Large intestine (tissue), 3 donors: ENCODE results near the gene PYGB. TPM values are rescaled to one million over a fixed set of nuclear protein-coding genes. Genes with fewer than 3 reads are reported as not detected.

Experiments
- DNase-seq, 2 donors: peaks; one replicate each; pipeline versions ENCODE4 v3.0.0 to v3.0.0-alpha.2; 2013
- H3K27ac ChIP-seq: one replicate; pipeline ENCODE4 v1.5.1; 2013; ENCODE audit warnings: low read length
- H3K27me3 ChIP-seq: 2 replicates; pipeline ENCODE4 v1.6.1; 2013; ENCODE audit warnings: low read length; ENCODE audit not compliant: control insufficient read depth, insufficient read depth
- H3K36me3 ChIP-seq: 2 replicates; pipeline ENCODE4 v1.6.1; 2013; ENCODE audit warnings: low read length; ENCODE audit not compliant: control insufficient read depth, insufficient read depth
- H3K4me1 ChIP-seq: one replicate; pipeline ENCODE4 v1.6.1; 2013; ENCODE audit warnings: low read length; ENCODE audit not compliant: control insufficient read depth, insufficient read depth
- H3K4me3 ChIP-seq: one replicate; pipeline ENCODE4 v1.5.1; 2013; ENCODE audit warnings: low read length
- H3K9me3 ChIP-seq: one replicate; pipeline ENCODE4 v1.6.1; 2013; ENCODE audit warnings: mild to moderate bottlenecking, low read depth, low read length, moderate library complexity; ENCODE audit not compliant: control insufficient read depth
- WGBS: methylation state at CpG from one replicate; pipeline ENCODE4 v1.1.5; 2013; ENCODE audit warnings: low lambda C conversion rate; ENCODE audit not compliant: insufficient coverage; 5-methylcytosine and 5-hydroxymethylcytosine counted together
- polyA plus RNA-seq: library from polyadenylated mRNA; unstranded; fragments of 120-200 nt; gene quantifications from one replicate; pipeline ENCODE4 v1.2.1, GENCODE V29; 2013

PYGB gene
- polyA plus RNA-seq, 1 donor: 35.1 TPM

DNA sequence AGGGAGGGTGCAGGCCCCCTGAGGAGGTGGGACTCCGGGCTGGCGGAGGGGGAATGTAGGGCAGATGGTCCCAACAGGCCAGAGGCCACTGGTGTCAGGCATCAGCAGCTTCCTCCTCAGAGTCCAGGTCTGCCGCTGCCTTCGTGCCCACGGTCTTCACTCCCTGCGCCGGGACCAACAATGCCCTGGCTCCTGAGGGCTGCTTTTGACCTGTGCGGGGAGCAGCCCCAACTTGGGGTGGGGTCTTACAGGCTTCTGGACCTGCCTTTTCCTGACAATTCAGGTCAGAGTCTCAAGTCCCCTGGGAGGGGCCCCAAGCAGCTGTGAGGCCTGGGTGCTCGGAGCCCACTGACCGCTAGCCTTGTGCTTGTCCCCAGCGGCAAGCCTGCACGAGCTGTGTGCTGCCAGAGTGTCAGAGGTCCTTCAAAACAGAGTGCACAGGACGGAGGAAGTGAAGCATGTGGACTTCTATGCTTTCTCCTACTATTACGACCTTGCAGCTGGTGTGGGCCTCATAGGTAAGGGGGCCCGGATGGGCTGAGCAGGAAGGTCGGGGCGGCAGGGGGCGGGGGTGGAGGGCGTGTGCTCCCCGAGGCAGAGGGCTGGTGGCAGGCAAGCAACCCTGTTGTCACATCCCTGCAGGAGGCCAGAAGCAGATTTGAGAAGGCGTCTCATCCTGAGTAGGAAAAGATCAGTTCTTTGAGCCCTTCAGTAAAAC is 25.3 kb upstream of the PYGB start:
- Histone ChIP-seq H3K36me3 (peaks cover 72% of the 10 kb centered on the region), H3K4me3 (no peak overlapping the region), H3K4me1 (peaks cover 13% of the 10 kb centered on the region), H3K27me3 (no peaks in the 10 kb centered on the region), H3K27ac (no peak overlapping the region), H3K9me3 (no peaks in the 10 kb centered on the region)
- WGBS: no CpG with 5 or more reads among the region's 21 CpGs
- DNase-seq: peak in 1 of 2 donors; percentile 46

DNA sequence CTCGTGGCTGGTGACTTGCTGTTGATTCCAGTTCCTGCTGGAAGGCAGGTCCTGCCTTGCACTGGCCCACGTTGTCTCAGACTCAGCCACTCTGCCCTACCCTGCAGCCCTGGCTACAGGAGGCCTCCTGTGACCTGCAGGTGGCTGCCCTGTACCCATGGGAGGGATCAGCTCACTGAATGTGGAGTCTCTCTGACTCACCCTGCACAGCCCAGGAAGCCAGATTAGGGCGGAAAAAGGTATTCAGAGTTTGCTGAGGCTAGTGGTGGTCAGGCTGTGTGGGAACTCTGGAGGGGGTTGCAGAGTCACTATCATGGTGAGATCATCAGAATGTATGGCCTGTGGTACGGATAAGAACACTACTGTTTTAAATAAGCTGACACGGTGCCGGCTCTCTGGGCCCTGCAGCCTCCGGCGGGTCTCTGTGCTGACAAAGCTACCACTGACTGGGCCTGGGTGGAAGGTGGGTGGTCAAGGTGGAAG is 24.7 kb upstream of the PYGB start:
- DNase-seq: peak; percentile 33 to 58
- Histone ChIP-seq H3K9me3 (no peaks in the 10 kb centered on the region), H3K27me3 (no peaks in the 10 kb centered on the region), H3K4me3 (no peak overlapping the region), H3K4me1 (peaks cover 13% of the 10 kb centered on the region), H3K27ac (peak overlapping the region; percentile 38), H3K36me3 (peaks cover 73% of the 10 kb centered on the region)
- WGBS: no CpG with 5 or more reads among the region's 8 CpGs

DNA sequence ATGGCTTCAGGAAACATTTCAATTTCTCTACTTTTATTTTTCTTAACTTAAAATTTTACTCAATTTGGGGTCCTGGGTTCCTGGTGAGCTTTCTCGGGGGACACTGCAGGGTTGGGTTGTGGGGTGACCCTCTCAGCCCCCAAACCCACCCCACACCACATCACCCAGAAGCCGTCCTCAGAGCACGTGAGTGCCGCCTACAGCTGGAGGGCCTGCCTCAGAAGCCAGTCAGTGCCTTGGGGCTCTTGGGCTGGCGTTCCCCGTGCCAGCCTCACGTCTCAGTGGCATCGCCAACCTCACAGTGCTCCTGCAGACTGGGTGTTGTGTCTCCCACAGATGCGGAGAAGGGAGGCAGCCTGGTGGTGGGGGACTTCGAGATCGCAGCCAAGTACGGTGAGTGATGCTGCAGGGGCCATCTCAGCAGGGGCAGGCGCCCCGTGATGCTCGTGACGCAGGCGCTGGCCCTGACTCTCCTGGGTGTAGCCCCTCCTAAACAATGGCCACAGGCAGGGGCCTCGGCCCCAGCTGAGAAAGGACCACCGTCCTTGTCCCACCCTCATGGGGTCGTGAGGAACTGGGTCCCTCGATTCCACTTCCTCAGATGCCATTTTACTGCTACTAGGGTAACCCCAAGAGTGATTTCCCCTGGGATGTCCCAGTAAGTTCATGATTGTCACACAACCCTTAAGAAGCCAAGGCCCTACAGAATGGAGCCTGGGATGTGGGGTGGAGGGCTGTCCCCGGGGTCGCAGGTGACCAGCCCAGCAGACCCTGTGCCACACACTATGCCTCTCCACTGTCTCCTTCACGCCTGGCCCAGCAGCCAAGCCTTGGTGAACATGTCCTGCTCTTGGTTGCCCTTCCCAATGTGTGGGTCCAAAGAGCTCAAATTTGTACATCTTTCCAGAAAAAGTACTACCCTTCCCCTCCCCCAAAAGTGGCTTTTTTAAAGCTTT is 23.8 kb upstream of the PYGB start:
- Histone ChIP-seq H3K27me3 (no peaks in the 10 kb centered on the region), H3K27ac (peak overlapping the region; percentile 38), H3K4me3 (no peak overlapping the region), H3K36me3 (peaks cover 65% of the 10 kb centered on the region), H3K9me3 (no peaks in the 10 kb centered on the region), H3K4me1 (peaks cover 13% of the 10 kb centered on the region)
- no CpG with 5 or more reads among the region's 24 CpGs for WGBS
- no peak for DNase-seq

DNA sequence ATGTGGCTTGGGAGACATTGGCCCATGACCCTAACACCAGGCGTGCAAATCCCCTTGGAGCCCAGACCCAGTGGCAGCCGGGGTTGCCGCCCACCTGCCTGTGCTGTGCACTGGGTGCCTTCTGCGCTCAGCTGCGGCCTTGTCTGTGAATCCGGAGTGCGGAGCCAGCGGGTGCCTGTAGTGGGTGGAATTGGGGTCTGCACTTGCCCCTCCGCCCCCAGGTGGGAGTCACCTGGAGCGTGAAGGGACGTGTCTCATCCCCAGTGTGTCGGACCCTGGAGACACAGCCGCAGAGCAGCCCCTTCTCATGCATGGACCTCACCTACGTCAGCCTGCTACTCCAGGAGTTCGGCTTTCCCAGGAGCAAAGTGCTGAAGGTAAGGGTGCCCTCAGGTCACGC is 22.9 kb upstream of the PYGB start:
- Histone ChIP-seq H3K4me1 (peaks cover 13% of the 10 kb centered on the region), H3K4me3 (no peak overlapping the region), H3K27me3 (no peaks in the 10 kb centered on the region), H3K27ac (no peak overlapping the region), H3K36me3 (peaks cover 58% of the 10 kb centered on the region), H3K9me3 (no peaks in the 10 kb centered on the region)
- DNase-seq: no peak
- no CpG with 5 or more reads among the region's 16 CpGs for WGBS

DNA sequence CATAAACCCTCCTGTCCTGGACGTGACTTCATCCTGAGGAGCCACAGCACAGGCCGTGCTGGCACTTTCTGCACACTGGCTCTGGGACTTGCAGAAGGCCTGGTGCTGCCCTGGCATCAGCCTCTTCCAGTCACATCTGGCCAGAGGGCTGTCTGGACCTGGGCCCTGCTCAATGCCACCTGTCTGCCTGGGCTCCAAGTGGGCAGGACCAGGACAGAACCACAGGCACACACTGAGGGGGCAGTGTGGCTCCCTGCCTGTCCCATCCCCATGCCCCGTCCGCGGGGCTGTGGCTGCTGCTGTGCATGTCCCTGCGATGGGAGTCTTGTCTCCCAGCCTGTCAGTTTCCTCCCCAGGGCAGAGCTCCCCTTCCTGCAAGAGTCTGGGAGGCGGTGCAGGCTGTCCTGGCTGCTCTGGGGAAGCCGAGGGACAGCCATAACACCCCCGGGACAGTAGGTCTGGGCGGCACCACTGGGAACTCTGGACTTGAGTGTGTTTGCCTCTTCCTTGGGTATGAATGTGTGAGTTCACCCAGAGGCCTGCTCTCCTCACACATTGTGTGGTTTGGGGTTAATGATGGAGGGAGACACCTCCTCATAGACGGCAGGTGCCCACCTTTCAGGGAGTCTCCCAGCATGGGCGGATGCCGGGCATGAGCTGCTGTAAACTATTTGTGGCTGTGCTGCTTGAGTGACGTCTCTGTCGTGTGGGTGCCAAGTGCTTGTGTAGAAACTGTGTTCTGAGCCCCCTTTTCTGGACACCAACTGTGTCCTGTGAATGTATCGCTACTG is 22.0 kb upstream of the PYGB start:
- no peaks in the 10 kb centered on the region for H3K9me3 ChIP-seq
- H3K27ac ChIP-seq: no peak overlapping the region
- H3K4me1 ChIP-seq: peaks cover 13% of the 10 kb centered on the region
- no peak overlapping the region for H3K4me3 ChIP-seq
- no CpG with 5 or more reads among the region's 16 CpGs for WGBS
- no peaks in the 10 kb centered on the region for H3K27me3 ChIP-seq
- peaks cover 50% of the 10 kb centered on the region for H3K36me3 ChIP-seq
- DNase-seq: no peak

DNA sequence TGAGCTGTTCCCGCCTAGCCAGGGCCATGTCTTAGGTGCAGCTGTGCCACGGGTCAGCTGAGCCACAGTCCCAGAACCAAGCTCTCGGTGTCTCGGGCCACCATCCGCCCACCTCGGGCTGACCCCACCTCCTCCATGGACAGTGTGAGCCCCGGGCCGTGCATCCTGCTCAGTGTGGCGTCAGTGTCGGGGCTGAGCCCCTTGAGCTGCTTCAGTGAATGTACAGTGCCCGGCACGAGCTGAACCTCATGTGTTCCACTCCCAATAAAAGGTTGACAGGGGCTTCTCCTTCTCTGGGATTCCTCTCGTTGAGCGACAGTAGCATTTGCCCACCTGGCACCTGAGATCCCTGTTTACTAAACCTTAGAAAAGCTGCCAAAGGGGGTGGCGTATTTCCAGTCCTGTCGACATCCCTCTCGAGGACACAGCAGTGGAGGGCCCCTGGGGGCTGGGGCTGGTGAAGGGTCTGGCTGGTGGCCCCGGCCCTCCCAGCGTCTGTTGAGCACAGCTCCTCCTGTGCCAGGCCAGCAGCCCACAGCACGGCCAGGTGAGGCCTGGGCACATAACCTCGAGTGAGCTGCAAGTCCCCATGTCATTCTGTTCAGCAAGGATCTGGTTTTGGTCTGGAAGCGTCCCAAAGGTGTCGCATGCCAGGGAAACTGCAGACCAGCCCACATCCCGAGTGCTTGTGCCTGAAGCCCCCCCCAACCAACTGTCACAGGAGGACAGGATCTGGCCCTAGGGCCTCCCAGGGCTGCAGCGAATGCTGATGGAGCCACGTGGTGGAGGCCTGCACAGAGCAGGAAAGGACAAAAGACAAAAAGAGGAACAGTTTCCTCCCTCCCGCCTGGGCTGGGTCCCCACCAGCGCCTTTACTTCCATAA is 21.2 kb upstream of the PYGB start:
- DNase-seq: no peak
- H3K36me3 ChIP-seq: peaks cover 43% of the 10 kb centered on the region
- no peaks in the 10 kb centered on the region for H3K27me3 ChIP-seq
- no peak overlapping the region for H3K4me3 ChIP-seq
- H3K4me1 ChIP-seq: peaks cover 13% of the 10 kb centered on the region
- H3K9me3 ChIP-seq: no peaks in the 10 kb centered on the region
- WGBS: no CpG with 5 or more reads among the region's 28 CpGs
- no peak overlapping the region for H3K27ac ChIP-seq

DNA sequence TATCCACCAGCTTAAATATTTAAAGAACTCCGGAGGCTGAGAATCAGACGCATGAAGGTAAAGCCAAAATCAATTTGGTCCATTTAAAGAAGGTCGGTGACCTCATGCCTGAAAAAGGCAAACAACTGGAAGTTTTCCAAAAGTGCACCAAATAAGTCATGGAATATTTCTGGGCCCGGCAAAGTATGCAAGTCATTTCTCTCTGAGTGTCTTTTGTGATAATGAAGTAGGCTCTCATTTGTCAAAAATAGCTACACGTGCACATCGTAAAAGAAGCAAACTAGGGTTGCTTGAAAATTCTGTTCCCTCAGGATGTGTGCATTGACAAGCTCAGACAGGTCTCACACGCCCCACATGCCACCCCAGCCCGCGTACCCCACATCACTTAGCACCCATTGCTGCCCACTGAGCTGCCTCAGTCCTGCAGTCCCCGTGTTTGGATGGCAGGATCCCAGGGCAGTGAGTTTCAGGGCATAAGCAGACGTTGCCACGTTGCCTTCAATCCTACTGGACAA is 20.5 kb upstream of the PYGB start:
- Histone ChIP-seq H3K27me3 (no peaks in the 10 kb centered on the region), H3K4me3 (no peak overlapping the region), H3K9me3 (no peaks in the 10 kb centered on the region), H3K36me3 (peaks cover 39% of the 10 kb centered on the region), H3K27ac (no peak overlapping the region), H3K4me1 (peaks cover 9% of the 10 kb centered on the region)
- no peak for DNase-seq
- WGBS: 88% methylated on average over 3 of the region's 12 CpGs

DNA sequence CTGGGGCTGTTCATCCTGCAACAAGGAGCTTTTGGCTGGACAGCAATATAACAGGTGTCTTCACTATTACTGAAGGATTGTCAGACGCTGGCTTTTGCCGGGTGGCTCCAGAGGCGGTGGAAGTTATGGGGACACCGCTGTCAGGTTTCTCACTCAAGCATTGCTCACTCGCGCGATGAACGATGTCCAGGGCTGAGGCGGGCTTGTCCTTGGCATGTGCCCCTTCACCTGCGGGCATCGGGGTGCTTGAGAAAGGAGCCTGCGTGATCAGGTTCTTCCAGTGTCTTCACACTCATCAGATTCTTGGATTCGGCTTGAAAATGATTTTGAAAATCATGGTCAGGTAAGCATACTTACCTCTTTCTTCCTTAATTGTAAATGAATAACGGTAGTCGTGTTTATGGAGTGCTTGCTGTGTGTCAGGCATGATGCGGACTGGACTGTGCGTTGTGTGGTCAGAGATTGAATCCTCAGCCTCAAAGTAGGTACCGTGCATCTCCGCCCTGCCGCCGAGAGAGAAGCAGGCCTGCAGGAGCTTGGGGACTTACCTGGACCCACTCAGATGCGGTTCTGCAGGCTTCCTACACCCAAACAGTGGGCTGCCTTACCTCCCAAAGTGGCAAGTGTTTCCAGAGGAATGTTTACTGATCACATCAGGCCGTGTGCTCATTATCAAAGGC is 18.3 kb upstream of the PYGB start:
- no peaks in the 10 kb centered on the region for H3K9me3 ChIP-seq
- no peak for DNase-seq
- no peak overlapping the region for H3K27ac ChIP-seq
- H3K4me3 ChIP-seq: no peak overlapping the region
- no CpG with 5 or more reads among the region's 23 CpGs for WGBS
- peaks cover 5% of the 10 kb centered on the region for H3K4me1 ChIP-seq
- H3K36me3 ChIP-seq: peaks cover 28% of the 10 kb centered on the region
- no peaks in the 10 kb centered on the region for H3K27me3 ChIP-seq
